Activated CD4-positive, alpha-beta T cell treated with anti-CD3 and anti-CD28 coated beads for 1 hour (primary cell): Measurements from ENCODE around the gene STXBP5L.
"Not testable (repeated sequence)": the region's sequence is repeated elsewhere in the genome, so short reads cannot be mapped to it uniquely, and the experiment has no call there.

Experiments used
- DNase-seq: peaks from one replicate; pipeline ENCODE4 v3.0.0-alpha.2; 2020

STXBP5L gene

DNA sequence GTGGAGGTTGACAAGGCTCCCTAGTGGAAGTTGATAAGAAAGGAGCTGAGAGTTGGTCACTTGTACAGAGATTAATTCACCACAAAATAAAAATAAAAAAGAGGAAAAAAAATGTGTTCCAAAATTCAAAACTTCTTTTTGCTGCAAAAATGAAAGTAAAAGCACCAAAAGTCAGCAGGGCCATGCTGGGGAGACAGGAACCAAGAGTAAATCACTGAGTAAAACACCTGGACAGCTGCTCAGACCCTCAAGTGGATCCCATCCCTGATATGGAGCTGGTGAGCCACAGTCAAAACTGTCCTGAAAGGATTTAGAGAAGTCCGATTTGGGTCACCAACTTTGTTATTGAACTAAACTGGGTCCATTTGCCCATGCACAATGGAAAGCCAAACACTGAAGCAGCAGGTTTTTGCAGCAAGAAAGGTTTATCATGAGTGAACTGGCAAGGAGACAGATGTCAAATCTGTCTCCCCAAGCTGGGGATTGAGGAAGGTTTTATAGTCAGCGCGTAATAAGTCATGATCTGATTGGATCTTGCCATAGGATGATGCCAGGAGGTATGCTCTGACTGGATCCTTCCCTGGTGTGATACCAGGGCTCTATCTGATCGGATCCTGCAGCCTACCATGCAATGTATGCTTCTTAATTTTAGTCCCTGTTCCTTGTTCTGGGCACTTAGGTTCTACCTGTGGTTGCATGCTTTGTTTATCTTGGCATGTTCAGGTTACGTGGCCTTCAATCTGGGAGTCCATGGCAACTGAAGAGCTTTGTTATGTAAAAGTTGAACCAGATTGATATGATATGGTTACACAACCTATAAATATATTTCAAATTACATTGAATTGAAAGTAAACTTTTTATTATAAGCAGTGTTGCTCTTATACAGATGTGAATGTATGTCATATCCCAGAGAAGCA, 324.6 kb downstream of the STXBP5L start:
- DNase-seq: no peak

DNA sequence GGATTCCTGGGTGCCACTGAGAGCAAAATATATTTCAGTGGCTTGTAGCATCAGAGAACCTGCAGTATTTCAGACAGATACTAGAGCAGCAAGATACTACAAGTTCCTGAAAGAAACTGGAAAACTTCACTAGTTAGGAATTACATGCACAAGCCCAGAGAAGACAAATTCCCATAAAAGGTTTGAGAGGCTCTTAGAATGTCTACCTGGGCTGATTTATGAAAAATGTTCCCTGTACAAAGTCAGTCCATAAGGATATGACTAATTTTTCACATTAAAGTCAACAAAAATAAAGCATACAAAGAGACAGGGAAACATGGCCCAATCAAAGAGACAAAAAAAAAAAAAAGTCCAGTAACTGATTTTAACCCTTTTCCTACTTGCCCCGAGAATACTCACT, 335.2 kb downstream of the STXBP5L start:
- DNase-seq: no peak

DNA sequence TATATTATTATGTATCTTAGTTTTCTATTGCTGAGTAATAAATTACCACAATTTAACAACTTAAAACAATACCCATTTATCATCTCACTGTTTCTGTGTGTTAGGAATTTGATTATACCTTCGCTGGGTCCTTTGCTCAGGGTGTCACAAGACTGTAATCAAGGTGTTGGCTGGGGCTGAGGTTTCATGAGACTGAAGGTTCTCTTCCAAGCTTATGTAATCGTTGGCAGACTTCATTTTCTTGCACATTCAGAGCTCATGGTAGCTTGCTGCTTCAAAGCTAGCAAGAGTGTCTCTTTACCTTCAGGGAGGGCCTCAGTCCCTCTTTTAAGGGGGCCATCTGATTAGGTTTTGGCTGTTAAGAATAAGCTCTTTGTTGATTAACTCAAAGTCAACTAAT, 344.7 kb downstream of the STXBP5L start:
- DNase-seq: no peak

DNA sequence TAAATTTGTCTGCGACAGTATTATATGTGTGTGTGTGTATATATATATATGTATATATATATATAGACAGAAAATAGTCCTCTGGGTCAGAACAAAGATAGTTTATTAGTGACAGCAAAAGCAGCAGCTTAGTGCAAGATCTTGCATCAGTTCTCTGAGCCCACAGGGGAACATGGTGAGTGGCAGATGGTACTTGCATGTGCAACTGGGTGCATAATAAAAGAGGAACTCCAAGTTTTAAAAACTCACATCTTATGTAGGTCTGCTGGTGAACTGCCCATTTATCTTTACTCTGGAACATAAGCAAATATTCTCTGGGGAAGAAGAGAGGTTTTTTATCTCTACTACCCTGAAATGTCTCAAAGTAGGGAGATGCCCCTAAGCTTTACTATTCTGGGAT, 361.4 kb downstream of the STXBP5L start:
- DNase-seq: no peak

DNA sequence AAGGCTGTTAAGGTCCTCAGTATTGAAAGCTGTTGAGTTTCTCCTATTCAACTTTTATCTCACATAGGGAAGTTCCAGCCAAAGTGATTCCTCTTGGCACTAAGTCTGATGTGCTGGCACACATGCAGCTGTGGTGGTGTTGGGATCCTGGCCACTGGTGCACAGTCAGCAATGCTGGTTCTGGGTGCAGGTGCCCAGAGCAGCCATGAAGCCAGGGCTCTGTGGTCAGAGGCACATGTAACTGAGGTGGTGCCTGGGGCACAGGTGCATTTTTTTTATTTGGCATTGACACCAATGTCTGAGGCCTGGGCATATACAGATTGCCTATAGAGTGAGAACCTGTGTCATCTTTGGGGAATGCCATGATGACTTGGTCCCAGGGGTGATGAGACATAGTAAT, 366.4 kb downstream of the STXBP5L start:
- no peak for DNase-seq

DNA sequence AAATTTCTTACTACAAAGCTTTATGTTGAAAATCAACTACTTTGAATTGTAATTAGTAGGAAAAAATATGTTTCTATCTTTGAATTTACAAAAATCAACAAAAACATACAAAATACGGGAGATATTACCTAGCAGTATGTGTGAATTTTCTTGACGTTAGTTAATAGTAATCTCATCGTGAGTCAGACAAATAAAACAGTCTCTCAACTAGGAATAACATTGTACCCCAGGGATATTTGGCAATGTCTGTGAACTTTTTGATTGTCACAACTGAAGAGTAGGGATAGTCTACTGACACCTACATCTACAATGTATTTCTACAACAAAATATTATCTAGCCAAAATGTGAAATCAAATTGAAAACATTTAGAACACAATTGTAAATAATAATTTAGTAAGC, 387.4 kb downstream of the STXBP5L start:
- DNase-seq: no peak

DNA sequence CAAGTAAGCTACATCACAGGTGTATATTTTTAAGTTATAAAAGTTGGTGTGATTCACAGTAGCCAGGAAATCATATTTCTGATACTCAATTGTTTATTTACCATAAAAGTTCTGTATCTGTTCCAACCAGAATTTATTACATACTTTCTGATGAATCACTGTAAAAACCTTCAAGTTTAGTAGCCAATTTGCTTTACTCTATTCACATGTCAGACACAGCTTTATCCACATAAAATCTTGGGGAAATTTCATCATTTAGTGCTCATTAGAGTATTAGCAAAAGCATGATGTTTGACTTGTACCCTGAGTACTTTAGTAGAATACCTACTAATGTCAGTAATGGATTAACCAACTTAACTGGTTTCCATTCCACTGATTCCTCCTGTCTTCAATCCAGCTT, 388.0 kb downstream of the STXBP5L start:
- DNase-seq: no peak

DNA sequence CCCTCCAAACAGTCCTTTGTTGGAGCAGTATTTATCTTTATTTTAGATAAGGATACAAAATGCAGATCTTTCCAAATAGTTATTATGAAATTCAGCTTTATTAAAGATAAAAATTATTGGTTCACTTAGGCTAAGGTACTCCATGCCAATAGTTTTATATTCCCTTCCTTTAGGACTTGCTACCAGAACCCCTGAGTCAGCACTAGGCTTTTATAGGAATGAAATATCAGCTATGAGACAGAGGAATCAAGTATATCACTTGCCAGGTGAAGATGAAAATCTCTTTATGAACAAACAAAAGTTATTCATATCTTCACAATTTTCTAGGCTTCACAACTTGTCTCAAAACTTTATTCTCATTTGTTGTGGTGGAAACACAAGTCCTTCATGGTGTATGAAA, 416.3 kb downstream of the STXBP5L start:
- DNase-seq: no peak

DNA sequence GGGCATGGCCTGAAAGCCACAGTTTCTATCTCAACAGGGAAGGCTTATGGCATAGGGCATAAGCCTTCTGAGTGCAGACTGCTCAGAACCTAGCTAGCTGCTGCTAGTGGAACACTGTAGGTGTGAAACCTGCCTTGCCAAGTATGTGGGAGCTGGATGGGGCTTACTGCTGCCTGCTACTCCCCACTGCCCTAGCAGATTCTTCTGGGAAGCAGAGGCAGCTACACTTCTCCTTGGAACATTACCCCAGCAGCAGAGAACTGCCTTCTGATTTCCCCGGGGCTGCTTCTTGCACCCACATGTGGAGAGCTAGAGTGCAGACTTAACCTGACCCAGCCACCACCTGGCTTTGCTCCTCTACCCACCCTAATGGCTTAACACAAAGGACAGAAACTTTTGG, 422.1 kb downstream of the STXBP5L start:
- DNase-seq: no peak

DNA sequence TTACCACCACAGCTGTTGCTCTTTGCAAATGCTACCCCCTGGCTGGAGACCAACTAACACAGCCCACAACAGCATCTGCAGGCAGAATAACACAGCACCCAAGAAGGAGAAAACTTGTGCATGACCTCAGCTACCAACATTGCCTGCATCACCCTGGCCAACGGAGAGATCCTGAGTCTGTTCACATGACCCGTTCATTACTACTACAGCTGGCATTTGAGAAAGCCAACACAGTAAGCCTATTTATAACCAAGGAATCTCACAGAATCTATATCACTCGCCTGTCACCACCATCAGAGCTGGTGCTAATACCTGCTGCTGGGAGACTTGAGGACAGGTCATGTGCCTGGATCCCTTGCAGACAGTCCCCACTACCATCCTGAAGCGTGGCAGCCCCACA, 422.6 kb downstream of the STXBP5L start:
- no peak for DNase-seq

DNA sequence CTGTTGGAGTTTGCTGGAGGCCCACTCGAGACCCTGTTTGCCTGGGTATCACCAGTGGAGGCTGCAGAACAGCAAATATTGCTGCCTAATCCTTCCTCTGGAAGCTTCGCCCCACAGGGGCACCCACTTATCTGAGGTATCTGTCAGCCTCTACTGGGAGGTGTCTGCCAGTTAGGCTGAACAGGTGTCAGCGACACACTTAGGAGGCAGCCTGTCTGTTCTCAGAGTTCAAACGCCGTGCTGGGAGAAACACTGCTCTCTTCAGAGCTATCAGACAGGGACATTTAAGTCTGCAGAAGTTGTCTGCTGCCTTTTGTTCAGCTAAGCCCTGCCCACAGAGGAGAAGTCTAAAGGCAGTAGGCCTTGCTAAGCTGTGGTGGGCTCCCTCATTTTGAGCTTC, 448.0 kb downstream of the STXBP5L start:
- not testable (repeated sequence) for DNase-seq

DNA sequence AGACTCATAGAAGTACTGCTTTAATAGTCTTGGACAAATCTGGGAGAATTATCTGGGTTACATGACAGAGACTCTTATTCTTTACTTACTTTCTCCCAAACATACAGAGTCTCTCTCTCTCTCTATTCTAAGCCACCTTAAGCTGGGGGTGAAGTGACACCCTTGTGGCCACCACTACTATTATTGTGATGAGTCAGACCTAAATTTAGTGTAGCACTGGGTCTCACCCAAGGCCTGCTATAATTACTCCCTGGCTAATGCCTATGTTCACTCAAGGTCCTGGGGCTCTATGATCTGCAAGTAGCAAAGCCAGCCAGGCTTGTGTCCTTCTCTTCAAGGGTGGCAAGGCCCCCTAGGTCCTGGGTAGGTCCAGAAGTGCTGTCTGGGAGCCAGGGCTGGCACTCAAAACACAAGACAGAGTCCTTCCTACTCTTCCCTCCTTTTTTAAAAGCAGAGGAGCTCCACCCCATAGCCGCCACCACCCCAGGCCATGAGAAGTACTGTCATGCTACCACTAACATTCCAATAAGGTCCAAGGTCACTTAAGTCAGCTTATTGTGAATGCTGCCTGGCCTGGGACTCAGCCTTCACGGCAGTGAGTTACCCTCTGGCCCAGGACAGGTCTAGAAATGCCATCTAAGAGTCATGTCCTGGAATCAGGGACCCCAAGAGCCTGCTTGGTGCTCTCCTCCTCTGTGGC, 454.2 kb downstream of the STXBP5L start:
- DNase-seq: no peak

DNA sequence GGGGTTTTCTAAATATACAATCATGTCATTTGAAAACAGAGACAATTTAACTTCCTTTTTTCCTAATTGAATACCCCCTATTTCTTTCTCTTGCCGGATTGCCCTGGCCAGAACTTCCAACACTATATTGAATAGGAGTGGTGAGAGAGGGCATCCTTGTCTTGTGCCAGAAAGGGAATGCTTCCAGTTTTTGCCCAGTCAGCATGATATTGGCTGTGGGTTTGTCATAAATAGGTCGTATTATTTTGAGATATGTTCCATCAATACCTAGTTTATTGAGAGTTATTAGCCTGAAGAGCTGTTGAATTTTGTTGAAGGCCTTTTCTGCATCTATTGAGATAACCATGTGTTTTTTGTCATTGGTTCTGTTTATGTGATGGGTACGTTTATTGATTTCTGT, 480.3 kb downstream of the STXBP5L start:
- not testable (repeated sequence) for DNase-seq

DNA sequence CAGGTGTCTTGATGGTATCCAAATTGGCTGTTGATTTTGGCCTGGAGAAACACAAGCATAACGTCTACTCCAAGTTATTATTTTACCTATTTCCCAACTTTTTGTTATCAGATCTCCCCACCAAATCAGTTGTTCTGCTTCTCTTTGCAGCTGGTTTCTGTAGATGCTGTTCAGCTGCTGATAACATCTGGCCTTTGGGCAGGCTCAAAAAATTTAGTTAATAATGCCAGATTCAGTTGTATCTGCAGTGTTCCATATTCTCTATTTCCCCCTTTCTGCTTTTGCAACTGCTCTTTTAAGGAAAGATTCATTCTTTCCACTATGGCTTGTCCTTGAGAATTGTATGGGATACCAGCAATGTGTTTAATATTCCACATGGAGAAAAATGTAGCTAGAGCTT, 488.0 kb downstream of the STXBP5L start:
- DNase-seq: not testable (repeated sequence)

DNA sequence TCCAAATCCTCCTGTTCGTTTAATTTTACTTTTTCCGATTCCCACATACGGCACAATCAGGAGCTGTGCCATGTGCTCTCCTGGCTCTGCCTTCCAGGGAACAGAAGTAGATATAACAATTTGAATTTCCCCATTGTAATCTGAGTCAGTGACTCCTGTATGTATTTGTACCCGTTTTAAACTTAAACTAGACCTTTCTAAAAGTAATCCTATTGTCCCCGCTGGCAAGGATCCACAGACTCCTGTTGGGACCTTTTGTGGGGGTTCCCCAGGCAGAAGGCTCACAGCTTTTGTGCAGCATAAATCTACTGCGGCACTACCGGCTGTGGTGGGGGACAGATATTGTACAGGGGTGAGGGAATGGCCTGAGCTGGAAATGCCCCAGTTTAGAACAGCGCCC, 490.0 kb downstream of the STXBP5L start:
- not testable (repeated sequence) for DNase-seq

DNA sequence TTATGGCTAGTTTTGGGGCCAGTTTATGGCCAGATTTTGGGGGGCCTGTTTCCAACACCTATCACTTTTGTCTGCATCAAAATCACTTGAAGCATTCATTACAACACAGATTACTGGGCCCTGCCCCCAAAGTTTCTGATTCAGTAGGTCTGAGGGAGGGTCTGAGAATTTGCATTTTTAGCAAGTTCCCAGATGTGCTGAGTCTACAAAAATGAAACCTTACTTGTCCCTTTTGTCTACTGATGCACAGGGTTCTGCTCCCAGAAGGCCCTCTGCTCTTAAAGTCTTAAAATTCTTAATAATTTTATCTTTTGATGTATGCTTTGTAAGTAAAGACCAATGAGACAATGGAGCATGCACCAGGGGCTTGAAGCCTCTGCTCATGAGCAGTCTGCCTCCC, 491.8 kb downstream of the STXBP5L start:
- DNase-seq: no peak

DNA sequence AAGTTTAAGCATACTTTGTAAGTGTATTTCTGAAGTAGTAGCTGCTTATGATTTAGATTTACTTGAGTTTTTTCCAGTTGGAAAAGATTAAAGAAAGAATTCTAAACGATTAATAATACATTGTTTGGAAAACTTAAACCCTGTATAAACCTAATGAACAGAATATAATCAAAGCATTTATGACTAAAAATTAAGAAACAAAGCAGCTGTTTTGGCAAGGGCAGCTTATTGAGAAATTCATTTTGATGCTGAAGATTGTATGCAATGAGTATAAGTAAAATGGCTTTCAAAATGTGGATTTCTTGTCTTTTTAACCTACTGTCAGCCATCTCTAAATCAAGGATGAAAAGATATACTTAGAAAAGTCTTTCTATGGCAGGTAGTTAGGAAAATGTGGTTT, 497.6 kb downstream of the STXBP5L start:
- no peak for DNase-seq

DNA sequence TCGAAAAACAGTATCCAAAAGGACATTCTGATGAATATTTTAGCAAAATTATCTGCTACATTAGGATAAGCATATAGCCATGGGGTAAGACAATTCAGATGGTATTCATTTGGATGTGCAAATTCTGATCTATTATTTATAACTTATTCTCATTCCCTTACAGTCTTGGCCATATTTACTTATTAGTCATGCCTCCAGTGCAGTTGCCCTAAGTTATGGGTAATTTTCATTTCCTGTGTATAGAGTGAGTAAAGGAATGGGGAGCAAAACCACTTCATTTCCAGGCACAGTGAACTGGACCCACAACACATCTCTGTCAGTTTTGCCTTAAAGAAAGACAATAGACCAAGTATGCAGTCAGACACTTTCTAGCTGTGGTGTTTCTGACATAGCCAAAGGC, 503.5 kb downstream of the STXBP5L start:
- DNase-seq: no peak

DNA sequence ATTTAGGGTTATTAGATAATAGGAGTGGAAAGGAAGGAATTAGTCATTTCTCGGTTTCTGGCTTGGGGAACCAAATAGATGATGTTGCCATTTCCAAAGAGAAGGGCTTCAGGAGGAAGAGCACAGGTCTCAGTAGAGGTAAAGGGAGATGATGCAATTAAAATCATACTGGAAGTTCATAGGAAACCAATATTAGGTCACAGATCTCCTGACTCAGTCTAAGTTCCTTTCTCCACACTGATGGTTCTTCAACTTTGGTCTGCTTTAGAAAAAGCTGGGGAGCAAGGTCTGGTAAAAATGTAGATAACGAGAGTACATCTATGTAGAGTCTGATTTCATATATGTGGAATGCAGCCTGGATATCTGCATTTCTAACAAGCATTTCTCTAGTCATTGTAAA, 506.9 kb downstream of the STXBP5L start:
- DNase-seq: no peak

DNA sequence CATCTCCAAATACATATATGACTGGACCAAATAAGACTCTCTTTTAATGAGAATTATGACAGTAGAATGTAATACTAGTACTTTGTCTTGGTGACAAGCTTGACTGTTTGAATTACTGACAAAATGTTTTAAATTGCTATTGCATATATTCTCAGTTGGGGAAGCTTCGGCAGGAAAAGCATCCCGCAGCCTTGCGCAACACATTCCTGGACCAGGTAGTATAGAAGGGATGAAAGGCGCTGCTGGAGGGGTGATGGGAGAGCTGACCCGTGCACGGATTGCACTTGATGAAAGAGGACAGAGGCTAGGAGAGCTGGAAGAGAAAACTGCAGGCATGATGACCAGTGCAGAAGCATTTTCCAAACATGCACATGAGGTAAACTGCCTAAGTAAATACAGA, 510.2 kb downstream of the STXBP5L start:
- no peak for DNase-seq

DNA sequence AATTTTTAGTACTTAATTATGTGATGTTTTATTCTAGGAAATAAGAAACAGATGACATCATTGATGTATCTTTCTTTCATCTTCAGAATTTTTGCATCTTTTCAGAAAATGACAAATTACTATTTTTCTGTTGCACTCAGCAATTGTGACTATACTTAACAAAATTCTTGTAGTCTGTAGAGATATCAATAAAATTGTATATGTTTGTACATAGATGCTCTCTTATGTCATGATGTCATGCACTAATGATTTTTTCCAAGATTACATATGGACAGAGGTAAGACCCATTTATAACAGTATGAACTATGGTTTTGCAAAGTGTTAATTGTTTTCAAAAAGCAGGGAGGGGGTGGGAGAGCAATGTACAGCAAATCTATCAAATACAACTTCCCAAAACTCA, 516.5 kb downstream of the STXBP5L start:
- DNase-seq: no peak

DNA sequence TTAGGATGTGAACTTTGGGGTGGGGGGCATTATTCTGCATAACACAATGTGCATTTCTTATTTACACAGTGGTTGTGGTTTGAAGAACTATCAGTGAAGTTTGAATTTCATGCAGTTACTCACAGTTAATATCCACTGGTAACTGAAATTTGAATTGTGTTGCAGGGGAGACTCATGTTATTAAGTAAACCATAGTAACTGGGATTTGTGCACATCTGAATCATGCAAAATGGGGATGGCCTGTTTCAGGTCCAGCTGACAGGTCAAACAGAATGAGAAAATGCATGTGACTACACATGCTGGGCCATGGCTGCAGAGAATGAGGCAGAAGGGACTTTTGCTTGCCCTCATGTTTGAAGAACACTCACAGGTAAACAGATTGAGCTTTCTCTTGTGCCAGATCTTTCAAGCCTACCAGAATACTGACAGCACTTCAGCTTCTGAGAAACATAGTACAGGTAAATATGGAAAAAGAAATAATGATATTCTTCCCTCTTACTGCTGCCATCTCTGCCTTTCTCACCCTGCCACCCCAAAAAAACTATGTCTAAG, 522.7 kb downstream of the STXBP5L start:
- DNase-seq: no peak

DNA sequence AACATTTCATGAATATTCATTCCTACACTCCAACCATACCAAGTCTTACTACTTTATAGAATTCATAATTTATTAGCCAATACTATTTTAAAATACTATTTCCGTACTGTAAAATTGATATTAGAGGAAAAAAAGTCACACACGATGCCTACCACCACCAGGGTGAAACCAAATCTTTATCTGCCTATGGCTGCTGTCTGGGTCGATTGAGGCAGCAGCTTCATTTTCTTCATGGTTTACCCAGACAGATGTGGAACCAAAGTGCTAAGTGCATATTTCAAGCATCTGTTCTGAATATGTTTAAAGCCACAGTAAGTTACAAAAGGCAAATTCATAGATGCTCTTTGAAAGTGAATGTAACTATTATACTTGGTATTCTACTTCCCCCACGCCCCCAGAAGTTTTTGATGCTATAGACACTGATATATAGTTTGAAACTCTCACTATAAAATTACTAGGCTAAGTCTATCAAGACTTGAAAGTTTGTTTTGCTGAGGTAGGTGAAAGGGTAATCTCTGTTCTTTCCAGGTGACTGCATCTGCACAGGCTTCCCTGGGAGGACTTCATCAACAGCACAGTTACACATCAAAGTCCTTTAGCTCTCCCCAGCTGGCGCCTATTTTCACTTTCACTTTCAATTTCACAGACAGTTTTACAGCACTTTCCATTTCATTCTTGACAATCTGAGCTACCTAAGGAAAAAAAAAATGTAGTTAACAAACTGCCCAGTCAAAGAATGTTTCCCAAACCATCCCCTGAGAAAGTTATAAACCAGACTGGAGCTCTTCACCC, 523.9 kb downstream of the STXBP5L start:
- peak; percentile 9 for DNase-seq
